Spleen (tissue), 7 donors: ENCODE data around the gene KIT.
"Not testable (repeated sequence)": the region's sequence is repeated elsewhere in the genome, so short reads cannot be mapped to it uniquely, and the experiment has no call there.

Source experiments
- POLR2A ChIP-seq, 3 donors: fragments of 450-650 bp; IDR thresholded peaks; one replicate each; pipeline ENCODE4 v1.5.1; 2017; ENCODE audit warnings: antibody characterized with exemption in 3 of 3, mild to moderate bottlenecking in 1 of 3
- POLR2AphosphoS5 ChIP-seq, 3 donors: sonication (generic); formaldehyde crosslinking; IDR thresholded peaks; one replicate each; pipeline ENCODE4 v1.5.1; 2017; ENCODE audit warnings: antibody characterized with exemption in 3 of 3
- TF ChIP-seq, protein P1 (sequence below), 11 experiments: fragments of 200-600 bp in 7 of 11; fragments of 450-650 bp in 4 of 11; sonication (generic) in 4 of 11; IDR thresholded peaks in 8 of 11; conservative IDR thresholded peaks in 3 of 11; 1 replicate in 7 of 11; 2 replicates in 4 of 11; pipeline versions ENCODE4 v1.4.0 to v1.8.0; 2016 to 2021; ENCODE audit warnings: antibody characterized with exemption in 11 of 11, inconsistent platforms in 4 of 11, mild to moderate bottlenecking in 1 of 11
- donor health status: DM: no; HTN: no; CAD: no; lungs with moderate emphysema.
- donor health status: DM: no; HTN: no; CAD: no.
- donor health status: DM: no; HTN: no; CAD: no.

DNA sequence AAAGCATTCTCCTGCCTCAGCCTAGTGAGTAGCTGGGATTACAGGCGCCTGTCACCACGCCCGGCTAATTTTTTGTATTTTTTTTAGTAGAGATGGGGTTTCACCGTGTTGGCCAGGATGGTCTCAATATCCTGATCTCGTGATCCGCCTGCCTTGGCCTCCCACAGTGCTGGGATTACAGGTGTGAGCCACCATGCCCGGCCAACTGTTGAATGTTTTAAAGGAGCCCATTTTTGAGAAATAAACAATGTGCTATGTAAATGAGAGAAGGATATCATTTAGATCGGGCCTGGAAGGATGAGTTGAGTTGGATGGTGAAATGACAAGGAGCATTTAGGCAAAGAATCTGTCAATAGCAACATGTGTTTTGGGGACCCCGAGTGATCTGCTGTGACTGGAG is 16.7 kb upstream of the KIT start:
- not testable (repeated sequence) for TF ChIP-seq POLR2A, POLR2AphosphoS5 (IDR thresholded peaks at IDR 0.05)
- TF ChIP-seq, protein P1, sequence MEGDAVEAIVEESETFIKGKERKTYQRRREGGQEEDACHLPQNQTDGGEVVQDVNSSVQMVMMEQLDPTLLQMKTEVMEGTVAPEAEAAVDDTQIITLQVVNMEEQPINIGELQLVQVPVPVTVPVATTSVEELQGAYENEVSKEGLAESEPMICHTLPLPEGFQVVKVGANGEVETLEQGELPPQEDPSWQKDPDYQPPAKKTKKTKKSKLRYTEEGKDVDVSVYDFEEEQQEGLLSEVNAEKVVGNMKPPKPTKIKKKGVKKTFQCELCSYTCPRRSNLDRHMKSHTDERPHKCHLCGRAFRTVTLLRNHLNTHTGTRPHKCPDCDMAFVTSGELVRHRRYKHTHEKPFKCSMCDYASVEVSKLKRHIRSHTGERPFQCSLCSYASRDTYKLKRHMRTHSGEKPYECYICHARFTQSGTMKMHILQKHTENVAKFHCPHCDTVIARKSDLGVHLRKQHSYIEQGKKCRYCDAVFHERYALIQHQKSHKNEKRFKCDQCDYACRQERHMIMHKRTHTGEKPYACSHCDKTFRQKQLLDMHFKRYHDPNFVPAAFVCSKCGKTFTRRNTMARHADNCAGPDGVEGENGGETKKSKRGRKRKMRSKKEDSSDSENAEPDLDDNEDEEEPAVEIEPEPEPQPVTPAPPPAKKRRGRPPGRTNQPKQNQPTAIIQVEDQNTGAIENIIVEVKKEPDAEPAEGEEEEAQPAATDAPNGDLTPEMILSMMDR (IDR thresholded peaks at IDR 0.05 in 8 of 11, conservative IDR thresholded peaks at IDR 0.05 in 3 of 11) = not testable (repeated sequence)
